Stimulated activated CD4-positive, alpha-beta T cell treated with anti-CD3 and anti-CD28 coated beads, Interleukin-15, amount 100 ng/mL, for 48 hours (primary cell): ENCODE data around the gene XCL1.

Experiments used
- DNase-seq, 2 donors: peaks; one replicate each; pipeline ENCODE4 v3.0.0-alpha.2; 2020; ENCODE audit warnings: low read depth in 2 of 2

XCL1 gene

GRCh38 chr1:168605443-168605842 is 29.0 kb downstream of the XCL1 start:
- no peak for DNase-seq

GRCh38 chr1:168606096-168606495 is 29.7 kb downstream of the XCL1 start:
- no peak for DNase-seq

DNA sequence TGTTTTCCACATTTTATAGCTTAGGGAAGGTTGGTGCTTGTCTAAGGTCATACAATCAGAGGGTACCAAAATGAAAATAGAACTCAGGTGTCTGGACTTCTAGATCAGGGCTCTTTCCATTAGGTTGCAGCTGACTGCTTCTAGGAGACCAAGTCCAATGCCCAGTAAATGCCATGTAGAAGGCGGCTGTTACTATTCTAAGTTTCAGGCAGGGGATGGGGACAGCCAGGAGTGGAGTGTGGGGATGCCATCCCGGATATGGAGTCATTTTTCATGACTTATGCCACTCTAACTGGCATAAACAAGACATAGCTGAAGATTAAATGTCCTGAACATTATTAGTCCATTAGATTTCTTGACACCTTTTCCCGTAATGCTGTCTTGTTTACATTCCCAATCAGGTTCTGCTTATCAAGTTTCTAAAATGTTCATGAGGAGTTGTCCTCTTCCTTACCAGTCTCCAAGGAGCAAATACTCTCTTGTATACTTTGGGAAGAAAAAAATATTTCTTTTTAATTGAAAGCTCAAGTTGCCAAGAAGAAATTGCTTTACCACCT is 31.5 kb downstream of the XCL1 start:
- no peak for DNase-seq

DNA sequence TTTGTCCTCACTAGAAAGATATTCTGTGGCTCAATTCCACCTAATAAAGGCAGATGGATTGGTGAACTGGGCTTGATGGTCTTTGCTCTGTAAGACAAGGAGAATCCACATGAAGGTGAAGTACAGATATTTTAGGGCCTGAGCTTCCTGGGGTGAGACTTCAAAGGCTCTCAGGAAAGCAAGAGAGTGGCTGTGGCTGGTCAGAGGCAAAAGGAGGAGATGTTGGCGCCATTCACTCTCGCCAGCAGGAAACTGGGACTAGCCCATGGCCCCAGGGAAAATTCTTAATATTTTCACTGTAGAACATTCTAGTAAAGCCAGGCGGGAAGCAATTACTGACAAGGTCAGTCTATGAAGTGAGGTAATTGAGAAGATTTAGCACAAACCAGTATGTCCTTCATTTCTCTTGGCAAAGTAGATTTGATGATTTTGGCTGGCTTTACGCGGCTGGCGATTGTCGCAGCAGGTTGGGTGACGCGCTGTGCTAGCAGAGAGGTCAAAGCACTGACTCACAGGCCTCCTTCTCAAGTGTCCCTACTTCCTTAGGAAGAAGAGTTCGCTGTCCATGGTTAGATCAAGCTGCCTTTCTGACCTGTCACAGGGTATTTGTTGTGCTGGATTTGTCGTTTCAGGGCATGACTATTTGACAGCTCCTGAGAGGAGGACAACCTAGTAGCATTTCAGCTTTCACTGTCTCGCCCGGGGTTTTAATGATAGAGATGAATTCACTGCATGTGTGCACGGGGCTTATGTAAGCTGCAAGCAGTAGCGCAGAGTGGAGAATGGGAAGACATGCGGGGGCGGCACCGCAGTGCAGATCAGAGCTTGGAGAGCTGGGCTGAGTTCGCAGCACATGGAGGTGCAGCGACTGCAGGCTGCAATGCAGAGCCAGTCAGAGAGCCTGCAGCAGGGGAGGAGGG is 32.7 kb downstream of the XCL1 start:
- no peak for DNase-seq

DNA sequence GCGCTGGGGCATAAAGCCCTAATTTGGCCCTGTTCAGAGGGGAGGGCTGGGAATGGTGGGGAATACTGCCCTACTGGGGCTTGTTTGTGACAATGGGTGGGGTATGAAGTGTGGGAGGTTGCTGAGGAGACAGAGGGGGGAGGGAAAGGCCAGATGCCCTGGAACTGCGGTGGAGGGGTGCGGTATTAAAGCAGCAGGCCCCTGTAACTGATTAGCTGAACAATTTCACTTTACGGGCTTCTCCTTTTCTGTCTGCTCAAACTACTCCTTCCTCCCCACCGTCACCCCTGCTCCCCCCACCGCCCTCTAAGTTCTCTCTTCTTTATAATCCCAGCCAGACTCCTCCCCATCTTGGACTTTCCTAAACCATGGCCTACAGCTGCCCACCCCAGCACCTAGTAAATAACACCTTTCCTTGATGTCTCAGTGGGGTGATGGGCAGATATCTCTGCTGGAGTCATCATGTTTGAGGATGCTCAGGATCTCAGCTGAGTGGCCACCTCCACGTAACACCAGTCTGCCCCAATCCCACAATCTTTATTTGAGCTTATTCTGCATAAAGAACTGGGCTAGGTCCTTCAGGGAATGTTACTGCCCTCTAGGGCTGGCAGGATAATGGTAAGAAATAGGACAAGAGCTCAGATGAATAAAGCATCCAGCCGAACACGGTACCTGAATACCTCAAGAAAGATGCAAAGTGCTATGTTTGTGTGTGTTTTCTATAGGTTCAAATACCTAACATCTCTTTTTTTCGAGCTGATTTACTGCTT is 33.5 kb downstream of the XCL1 start:
- no peak for DNase-seq

GRCh38 chr1:168613038-168613451 is 36.6 kb downstream of the XCL1 start:
- no peak for DNase-seq

- DNase-seq, result no peak
Measured at GRCh38 chr1:168613691-168614231, 37.4 kb downstream of the XCL1 start.

- no peak for DNase-seq
Measured at GRCh38 chr1:168614235-168614634, 37.8 kb downstream of the XCL1 start.

GRCh38 chr1:168615965-168616364 is 39.6 kb downstream of the XCL1 start:
- no peak for DNase-seq

GRCh38 chr1:168617974-168618750 is 41.8 kb downstream of the XCL1 start:
- DNase-seq, result no peak

DNA sequence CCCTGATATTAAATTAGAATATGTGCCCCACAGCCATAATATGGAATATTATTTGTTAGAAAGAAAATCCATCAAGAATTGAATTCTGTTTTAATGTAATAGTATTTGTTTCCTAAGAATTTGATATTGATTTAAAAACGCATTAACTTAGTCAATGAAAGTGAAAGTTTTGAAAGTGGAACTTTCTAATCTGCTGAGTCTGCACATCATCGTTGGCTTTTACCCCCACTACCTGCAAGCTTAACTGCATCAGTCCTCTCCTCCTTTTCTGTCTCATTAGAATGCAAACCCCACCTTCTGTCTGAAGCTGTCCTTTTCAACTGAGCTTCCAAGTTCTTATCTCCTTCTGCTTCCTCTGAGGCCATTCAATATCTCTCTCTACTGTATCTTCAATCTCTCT is 42.5 kb downstream of the XCL1 start:
- DNase-seq, result no peak

GRCh38 chr1:168621356-168621755 is 45.0 kb downstream of the XCL1 start:
- DNase-seq, result no peak

GRCh38 chr1:168623003-168623828 is 46.8 kb downstream of the XCL1 start:
- DNase-seq, result no peak

- DNase-seq, result no peak
Measured at GRCh38 chr1:168623831-168624230, 47.4 kb downstream of the XCL1 start.

GRCh38 chr1:168626326-168626725 is 49.9 kb downstream of the XCL1 start:
- no peak for DNase-seq

DNA sequence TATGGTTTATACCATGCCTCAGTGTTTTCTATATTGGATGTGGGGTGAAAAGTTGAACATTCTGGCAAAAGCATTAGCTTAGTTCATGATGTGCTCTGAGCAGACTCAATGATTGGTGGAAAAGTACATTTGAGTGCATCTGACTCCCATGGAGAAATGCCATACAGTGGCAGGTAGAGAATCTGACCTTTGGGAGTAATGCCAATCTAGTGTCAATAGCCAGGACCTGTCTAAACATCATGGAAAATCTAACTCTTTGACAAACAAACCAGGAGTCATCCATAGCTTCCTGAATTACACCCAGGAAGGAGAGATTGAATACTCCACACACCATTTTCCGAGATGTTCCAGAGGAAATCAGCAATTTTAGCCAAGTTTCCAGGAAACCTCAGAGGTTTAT is 51.0 kb downstream of the XCL1 start:
- DNase-seq, result no peak

DNA sequence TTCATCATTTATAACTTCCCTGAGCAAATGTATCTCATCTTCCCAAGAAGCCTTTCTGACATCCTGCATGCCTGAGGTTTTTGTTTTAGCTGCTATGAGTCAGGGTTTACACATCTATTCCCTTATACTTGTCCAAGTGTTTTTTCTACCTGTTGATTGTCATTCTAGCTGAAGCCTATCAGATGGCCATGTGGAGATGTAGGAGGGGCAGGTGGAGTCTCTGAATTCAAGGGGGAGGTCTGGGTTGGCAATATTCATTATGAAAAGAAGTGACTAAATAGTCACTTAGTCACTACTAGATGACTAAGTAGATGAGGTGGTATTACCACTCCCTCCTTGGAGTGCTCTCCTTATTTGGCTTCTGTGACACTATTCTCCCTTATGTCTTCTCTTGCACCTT is 52.4 kb downstream of the XCL1 start:
- peak; percentile 2 to 13 for DNase-seq

DNA sequence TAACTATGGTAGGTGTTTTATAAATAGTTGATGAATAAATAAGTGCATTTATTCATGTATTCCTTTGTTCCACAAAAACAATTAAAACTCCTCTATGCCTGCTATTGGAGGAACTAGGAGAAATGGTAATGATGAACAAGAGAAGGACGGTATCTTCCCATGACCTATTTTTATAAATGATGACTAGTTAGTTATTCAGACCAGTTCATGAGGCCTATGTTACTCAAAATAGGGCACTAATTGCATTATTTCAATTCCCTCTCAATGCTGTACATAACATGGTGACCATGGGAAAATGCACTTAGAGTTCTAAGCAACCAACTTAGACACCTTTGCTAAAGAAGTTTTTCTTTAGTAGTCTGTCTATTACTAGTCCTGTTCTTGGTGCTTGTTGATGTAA is 53.1 kb downstream of the XCL1 start:
- DNase-seq, result no peak
